Central memory CD8-positive, alpha-beta T cell (primary cell): ENCODE data around the gene ZNF318.
"Not testable (repeated sequence)": the region's sequence is repeated elsewhere in the genome, so short reads cannot be mapped to it uniquely, and the experiment has no call there.

Source experiments
- ATAC-seq: fragments of 150-1000 bp; cut with Tn5 transposase; replicated peaks from 2 replicates; pipeline ENCODE4 v1.10.0; 2022; ENCODE audit warnings: mild to moderate bottlenecking, moderate FRiP score, moderate number of reproducible peaks; ENCODE audit not compliant: poor library complexity, severe bottlenecking; ENCODE audit errors: extremely low read depth
- DNase-seq, 2 donors: peaks; one replicate each; pipeline ENCODE4 v3.0.0; 2021; ENCODE audit warnings: low spot score in 2 of 2
- H3K27ac Mint-ChIP-seq: one replicate; pipeline ENCODE4 v1.8.0; 2022; ENCODE audit warnings: low read depth, mild to moderate bottlenecking, moderate library complexity, mixed read lengths
- H3K27me3 Mint-ChIP-seq: one replicate; pipeline ENCODE4 v1.8.0; 2022; ENCODE audit warnings: mixed read lengths
- H3K36me3 Mint-ChIP-seq: one replicate; pipeline ENCODE4 v1.8.0; 2022; ENCODE audit warnings: mild to moderate bottlenecking, moderate library complexity, mixed read lengths; ENCODE audit not compliant: insufficient read depth
- H3K4me1 Mint-ChIP-seq: one replicate; pipeline ENCODE4 v1.8.0; 2022; ENCODE audit warnings: mixed read lengths
- H3K4me3 Mint-ChIP-seq: one replicate; pipeline ENCODE4 v1.8.0; 2022; ENCODE audit warnings: mild to moderate bottlenecking, moderate library complexity, mixed read lengths
- H3K9me3 Mint-ChIP-seq: one replicate; pipeline ENCODE4 v1.8.0; 2022; ENCODE audit warnings: mixed read lengths

ZNF318 gene

GRCh38 chr6:43377710-43378229, 8.3 kb upstream of the ZNF318 start:
- DNase-seq = no peak
- Mint-ChIP-seq H3K9me3 (peaks cover 4% of the 10 kb centered on the region), H3K4me3 (no peak overlapping the region), H3K36me3 (peaks cover 3% of the 10 kb centered on the region), H3K27ac (no peak overlapping the region), H3K4me1 (peaks cover 31% of the 10 kb centered on the region), H3K27me3 (no peaks in the 10 kb centered on the region)
- ATAC-seq = no peak

- peaks cover under 1% of the 10 kb centered on the region for H3K9me3 Mint-ChIP-seq
- H3K27me3 Mint-ChIP-seq = no peaks in the 10 kb centered on the region
- DNase-seq (no peak), ATAC-seq (no peak)
- no peak overlapping the region for H3K4me3 Mint-ChIP-seq
- H3K4me1 Mint-ChIP-seq = peaks cover 25% of the 10 kb centered on the region
- H3K27ac Mint-ChIP-seq = no peak overlapping the region
- no peaks in the 10 kb centered on the region for H3K36me3 Mint-ChIP-seq
Observed at GRCh38 chr6:43376551-43376981, 7.1 kb upstream of the ZNF318 start.

- DNase-seq (no peak), ATAC-seq (no peak)
- Mint-ChIP-seq H3K27ac (no peak overlapping the region), H3K36me3 (no peaks in the 10 kb centered on the region), H3K9me3 (no peaks in the 10 kb centered on the region), H3K27me3 (no peaks in the 10 kb centered on the region), H3K4me3 (no peak overlapping the region), H3K4me1 (peaks cover 19% of the 10 kb centered on the region)
Observed at GRCh38 chr6:43375693-43376092, 6.2 kb upstream of the ZNF318 start.

- H3K27ac Mint-ChIP-seq = no peak overlapping the region
- H3K27me3 Mint-ChIP-seq = no peaks in the 10 kb centered on the region
- no peak for DNase-seq
- H3K9me3 Mint-ChIP-seq = no peaks in the 10 kb centered on the region
- no peak for ATAC-seq
- peaks cover 7% of the 10 kb centered on the region for H3K36me3 Mint-ChIP-seq
- peaks cover 17% of the 10 kb centered on the region for H3K4me1 Mint-ChIP-seq
- H3K4me3 Mint-ChIP-seq = no peak overlapping the region
Observed at GRCh38 chr6:43373252-43373875, 3.9 kb upstream of the ZNF318 start.

- peaks cover 36% of the 10 kb centered on the region for H3K4me1 Mint-ChIP-seq
- not testable (repeated sequence) for ATAC-seq, H3K9me3 Mint-ChIP-seq
Observed at GRCh38 chr6:43370003-43370580, 645 bp upstream of the ZNF318 start.

GRCh38 chr6:43368259-43369160, 937 bp downstream of the ZNF318 start:
- Mint-ChIP-seq H3K27me3 (no peaks in the 10 kb centered on the region), H3K36me3 (peaks cover 21% of the 10 kb centered on the region), H3K4me3 (peak overlapping the region; percentile 84), H3K27ac (peak overlapping the region; percentile 22), H3K9me3 (no peaks in the 10 kb centered on the region), H3K4me1 (peaks cover 46% of the 10 kb centered on the region)
- no peak for DNase-seq
- ATAC-seq = peak; percentile 9

More at GRCh38 chr6:43370003-43370580, 645 bp upstream of the ZNF318 start:
- not testable (repeated sequence) for DNase-seq, H3K27me3 Mint-ChIP-seq
- Mint-ChIP-seq H3K36me3 (peaks cover 12% of the 10 kb centered on the region), H3K27ac (peak overlapping the region; percentile 87), H3K4me3 (peak overlapping the region; percentile 84)

- ATAC-seq = no peak
- Mint-ChIP-seq H3K4me1 (peaks cover 44% of the 10 kb centered on the region), H3K4me3 (peak overlapping the region; percentile 84), H3K36me3 (peaks cover 28% of the 10 kb centered on the region), H3K27me3 (no peaks in the 10 kb centered on the region), H3K9me3 (no peaks in the 10 kb centered on the region), H3K27ac (peak overlapping the region; percentile 2)
- DNase-seq = no peak
Observed at GRCh38 chr6:43367245-43367984, 2.0 kb downstream of the ZNF318 start.

GRCh38 chr6:43361269-43361668, 8.2 kb downstream of the ZNF318 start:
- H3K36me3 Mint-ChIP-seq = peaks cover 42% of the 10 kb centered on the region
- H3K27me3 Mint-ChIP-seq = no peaks in the 10 kb centered on the region
- no peak for ATAC-seq
- no peaks in the 10 kb centered on the region for H3K9me3 Mint-ChIP-seq
- no peak overlapping the region for H3K4me3 Mint-ChIP-seq
- no peak overlapping the region for H3K27ac Mint-ChIP-seq
- H3K4me1 Mint-ChIP-seq = peaks cover 35% of the 10 kb centered on the region
- DNase-seq = no peak

- Mint-ChIP-seq H3K4me1 (peaks cover 21% of the 10 kb centered on the region), H3K27me3 (no peaks in the 10 kb centered on the region), H3K9me3 (no peaks in the 10 kb centered on the region), H3K27ac (no peak overlapping the region), H3K36me3 (peaks cover 46% of the 10 kb centered on the region), H3K4me3 (no peak overlapping the region)
- ATAC-seq = no peak
- DNase-seq = no peak
Observed at GRCh38 chr6:43359831-43360230, 9.6 kb downstream of the ZNF318 start.

- DNase-seq = no peak
- no peak overlapping the region for H3K27ac Mint-ChIP-seq
- no peaks in the 10 kb centered on the region for H3K9me3 Mint-ChIP-seq
- H3K27me3 Mint-ChIP-seq = no peaks in the 10 kb centered on the region
- H3K36me3 Mint-ChIP-seq = peaks cover 44% of the 10 kb centered on the region
- no peak overlapping the region for H3K4me3 Mint-ChIP-seq
- ATAC-seq = no peak
- peaks cover 21% of the 10 kb centered on the region for H3K4me1 Mint-ChIP-seq
Observed at GRCh38 chr6:43359381-43359780, 10.1 kb downstream of the ZNF318 start.

GRCh38 chr6:43355862-43356590, 13.4 kb downstream of the ZNF318 start:
- no peak for ATAC-seq

More at GRCh38 chr6:43355862-43356590, 13.4 kb downstream of the ZNF318 start:
- peaks cover 49% of the 10 kb centered on the region for H3K36me3 Mint-ChIP-seq
- H3K9me3 Mint-ChIP-seq = no peaks in the 10 kb centered on the region
- no peaks in the 10 kb centered on the region for H3K27me3 Mint-ChIP-seq
- no peak overlapping the region for H3K4me3 Mint-ChIP-seq
- DNase-seq = no peak
- H3K27ac Mint-ChIP-seq = no peak overlapping the region
- peaks cover 15% of the 10 kb centered on the region for H3K4me1 Mint-ChIP-seq
